ENCODE results near the gene ZNF613. TPM values are rescaled to one million over a fixed set of nuclear protein-coding genes. Genes with fewer than 3 reads are reported as not detected.
"Not testable (repeated sequence)": the region's sequence is repeated elsewhere in the genome, so short reads cannot be mapped to it uniquely, and the experiment has no call there.

Gene ZNF613
- total RNA-seq, 1 experiment from 2014 or later = 2.2 TPM

GRCh38 chr19:51980116-51980736 lies 53.0 kb downstream of the ZNF613 start:
- TF ChIP-seq, protein P1, sequence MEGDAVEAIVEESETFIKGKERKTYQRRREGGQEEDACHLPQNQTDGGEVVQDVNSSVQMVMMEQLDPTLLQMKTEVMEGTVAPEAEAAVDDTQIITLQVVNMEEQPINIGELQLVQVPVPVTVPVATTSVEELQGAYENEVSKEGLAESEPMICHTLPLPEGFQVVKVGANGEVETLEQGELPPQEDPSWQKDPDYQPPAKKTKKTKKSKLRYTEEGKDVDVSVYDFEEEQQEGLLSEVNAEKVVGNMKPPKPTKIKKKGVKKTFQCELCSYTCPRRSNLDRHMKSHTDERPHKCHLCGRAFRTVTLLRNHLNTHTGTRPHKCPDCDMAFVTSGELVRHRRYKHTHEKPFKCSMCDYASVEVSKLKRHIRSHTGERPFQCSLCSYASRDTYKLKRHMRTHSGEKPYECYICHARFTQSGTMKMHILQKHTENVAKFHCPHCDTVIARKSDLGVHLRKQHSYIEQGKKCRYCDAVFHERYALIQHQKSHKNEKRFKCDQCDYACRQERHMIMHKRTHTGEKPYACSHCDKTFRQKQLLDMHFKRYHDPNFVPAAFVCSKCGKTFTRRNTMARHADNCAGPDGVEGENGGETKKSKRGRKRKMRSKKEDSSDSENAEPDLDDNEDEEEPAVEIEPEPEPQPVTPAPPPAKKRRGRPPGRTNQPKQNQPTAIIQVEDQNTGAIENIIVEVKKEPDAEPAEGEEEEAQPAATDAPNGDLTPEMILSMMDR (IDR thresholded peaks at IDR 0.05; ENCODE audit: insufficient read depth in 1 of 2, low read depth in 1 of 2, low read length in 1 of 2, severe bottlenecking in 1 of 2, unreplicated experiment in 1 of 2) = no peak
- peaks cover 8% of the 10 kb centered on the region for H3K36me3 Mint-ChIP-seq (ENCODE audit: insufficient read depth, unreplicated experiment)

DNA sequence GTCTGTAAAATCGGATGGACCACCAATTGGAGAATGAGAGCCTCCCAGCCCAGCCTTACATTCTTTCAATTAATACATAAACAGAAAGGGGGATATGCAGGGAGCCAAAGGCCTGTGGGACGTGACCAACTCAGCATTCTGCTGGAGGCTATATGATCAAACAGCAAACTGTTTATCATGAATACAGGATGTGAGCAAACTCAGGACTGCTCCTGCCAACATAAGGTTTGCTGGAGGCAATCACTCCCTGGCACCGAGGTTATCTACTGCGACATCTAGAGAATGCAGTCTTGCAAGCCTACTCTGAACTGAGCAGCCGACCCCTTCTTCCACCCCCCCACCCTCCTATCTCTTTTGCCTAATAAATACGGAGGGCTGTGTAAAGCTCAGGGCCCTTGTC lies 53.7 kb downstream of the ZNF613 start:
- H3K9me3 ChIP-seq = peaks cover 50% of the 10 kb centered on the region
- H3K27me3 Mint-ChIP-seq (ENCODE audit: insufficient read depth, unreplicated experiment); H3K4me3 ChIP-seq (ENCODE audit: low read depth, low read length); BruUV-seq (replicated peaks); H3K4me3 Mint-ChIP-seq (ENCODE audit: unreplicated experiment); DNase-seq; POLR2A ChIA-PET; H3K36me3 ChIP-seq (ENCODE audit: control insufficient read depth, insufficient read depth, low read length); H3K36me3 Mint-ChIP-seq (ENCODE audit: insufficient read depth, unreplicated experiment); H3K27me3 ChIP-seq (replicated peaks; ENCODE audit: control insufficient read depth, insufficient read depth, low read length); H3K27ac Mint-ChIP-seq (ENCODE audit: unreplicated experiment); H3K4me1 ChIP-seq; H3K4me1 Mint-ChIP-seq (ENCODE audit: low read depth, unreplicated experiment); intact Hi-C loops (cut with micrococcal nuclease; ENCODE audit: unreplicated experiment); CTCF ChIA-PET: not testable (repeated sequence)
- H3K9me3 Mint-ChIP-seq (ENCODE audit: unreplicated experiment) = peaks cover 21% of the 10 kb centered on the region

More at GRCh38 chr19:51980116-51980736, 53.0 kb downstream of the ZNF613 start:
- ChIA-PET POLR2A (no interaction called here), CTCF (no interaction called here)
- Histone ChIP-seq H3K4me3 (ENCODE audit: low read depth, low read length) (no peak overlapping the region), H3K36me3 (ENCODE audit: control insufficient read depth, insufficient read depth, low read length) (no peaks in the 10 kb centered on the region), H3K27me3 (replicated peaks; ENCODE audit: control insufficient read depth, insufficient read depth, low read length) (no peaks in the 10 kb centered on the region), H3K4me1 (no peaks in the 10 kb centered on the region), H3K9me3 (peaks cover 42% of the 10 kb centered on the region)
- H3K4me1 Mint-ChIP-seq (ENCODE audit: low read depth, unreplicated experiment) = no peaks in the 10 kb centered on the region
- no TSS peak for BruUV-seq (replicated peaks)
- H3K4me3 Mint-ChIP-seq (ENCODE audit: unreplicated experiment) = no peak overlapping the region
- H3K27ac Mint-ChIP-seq (ENCODE audit: unreplicated experiment) = no peak overlapping the region
- intact Hi-C loops (cut with micrococcal nuclease; ENCODE audit: unreplicated experiment) = no loop called here
- DNase-seq = no peak
- peaks cover 21% of the 10 kb centered on the region for H3K9me3 Mint-ChIP-seq (ENCODE audit: unreplicated experiment)
- H3K27me3 Mint-ChIP-seq (ENCODE audit: insufficient read depth, unreplicated experiment) = no peaks in the 10 kb centered on the region

DNA sequence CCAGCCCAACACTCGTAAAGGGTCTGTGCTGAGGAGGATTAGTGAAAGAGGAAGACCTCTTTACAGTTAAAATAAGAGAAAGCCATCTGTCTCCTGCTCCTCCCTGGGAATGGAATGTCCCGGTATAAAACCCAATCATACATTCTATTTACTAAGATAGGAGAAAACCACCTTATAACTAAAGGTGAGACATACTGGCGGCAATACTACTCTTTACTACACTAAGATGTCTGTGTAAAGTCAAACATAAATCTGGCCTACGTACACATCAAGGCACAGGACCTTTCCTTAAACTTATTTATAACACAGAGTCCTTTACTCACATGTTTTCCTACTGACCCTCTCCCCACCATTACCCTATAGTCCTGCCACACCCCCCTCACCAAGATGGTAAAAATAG lies 56.1 kb downstream of the ZNF613 start:
- H3K4me1 Mint-ChIP-seq (ENCODE audit: low read depth, unreplicated experiment) = no peaks in the 10 kb centered on the region
- peaks cover 9% of the 10 kb centered on the region for H3K36me3 Mint-ChIP-seq (ENCODE audit: insufficient read depth, unreplicated experiment)
- no TSS peak for BruUV-seq (replicated peaks)
- H3K9me3 ChIP-seq = peaks cover 57% of the 10 kb centered on the region
- H3K9me3 Mint-ChIP-seq (ENCODE audit: unreplicated experiment) = peaks cover 31% of the 10 kb centered on the region
- ChIA-PET CTCF (no interaction called here), POLR2A (no interaction called here)
- H3K27me3 Mint-ChIP-seq (ENCODE audit: insufficient read depth, unreplicated experiment) = no peaks in the 10 kb centered on the region
- no peaks in the 10 kb centered on the region for H3K36me3 ChIP-seq (ENCODE audit: control insufficient read depth, insufficient read depth, low read length)
- TF ChIP-seq, protein P1 (IDR thresholded peaks at IDR 0.05; ENCODE audit: insufficient read depth in 1 of 2, low read depth in 1 of 2, low read length in 1 of 2, severe bottlenecking in 1 of 2, unreplicated experiment in 1 of 2) = no peak
- H3K27ac Mint-ChIP-seq (ENCODE audit: unreplicated experiment) = no peak overlapping the region
- DNase-seq = no peak
- intact Hi-C loops (cut with micrococcal nuclease; ENCODE audit: unreplicated experiment) = no loop called here
- H3K27me3 ChIP-seq (replicated peaks; ENCODE audit: control insufficient read depth, insufficient read depth, low read length) = no peaks in the 10 kb centered on the region
- H3K4me3 Mint-ChIP-seq (ENCODE audit: unreplicated experiment) = no peak overlapping the region
- H3K4me3 ChIP-seq (ENCODE audit: low read depth, low read length) = no peak overlapping the region
- H3K4me1 ChIP-seq = no peaks in the 10 kb centered on the region

Measured in Caco-2 (cell line).